Epithelial cell of proximal tubule (primary cell): ENCODE measurements around the gene DUS2. TPM values are rescaled to one million over a fixed set of nuclear protein-coding genes. Genes with fewer than 3 reads are reported as not detected.
A peak's percentile ranks its signal among the peaks of the same experiment; 100 is the strongest.

ENCODE experiments used
- DNase-seq: peaks from one replicate; pipeline ENCODE4 v3.0.0-alpha.2; 2011; ENCODE audit warnings: low read depth
- H3K4me3 ChIP-seq: 2 replicates; pipeline ENCODE4 v1.5.1; 2011; ENCODE audit warnings: low read depth, mild to moderate bottlenecking, low read length
- CTCF ChIP-seq: conservative IDR thresholded peaks from 2 replicates; pipeline ENCODE4 v1.5.1; 2012; ENCODE audit warnings: low read depth, mild to moderate bottlenecking, low read length
- total RNA-seq: library from RNA; depleted of rRNA; stranded (reverse); fragments of >200 nt; gene quantifications from 2 replicates; pipeline ENCODE4 v1.2.3, GENCODE V29; 2015

DUS2 gene
- total RNA-seq, 1 donor from 2014 or later, result 20.9 TPM

GRCh38 chr16:68055395-68055794 is 32.3 kb downstream of the DUS2 start:
- no peak overlapping the region for H3K4me3 ChIP-seq
- TF ChIP-seq CTCF, result no peak
- DNase-seq, result no peak

GRCh38 chr16:68059804-68060203 is 36.7 kb downstream of the DUS2 start:
- no peak for DNase-seq
- no peak for TF ChIP-seq CTCF
- no peak overlapping the region for H3K4me3 ChIP-seq

- no peak for TF ChIP-seq CTCF
- H3K4me3 ChIP-seq, result no peak overlapping the region
- DNase-seq, result no peak
Measured at GRCh38 chr16:68061396-68061795, 38.3 kb downstream of the DUS2 start.

GRCh38 chr16:68062910-68063393 is 39.9 kb downstream of the DUS2 start:
- no peak for TF ChIP-seq CTCF
- no peak overlapping the region for H3K4me3 ChIP-seq
- no peak for DNase-seq

- peak; percentile 89 for TF ChIP-seq CTCF
- no peak for DNase-seq
- H3K4me3 ChIP-seq, result no peak overlapping the region
Measured at GRCh38 chr16:68064791-68065365, 41.8 kb downstream of the DUS2 start.

- H3K4me3 ChIP-seq, result no peak overlapping the region
- no peak for TF ChIP-seq CTCF
Measured at GRCh38 chr16:68065716-68066305, 42.7 kb downstream of the DUS2 start.

GRCh38 chr16:68066763-68067162 is 43.7 kb downstream of the DUS2 start:
- no peak for DNase-seq
- H3K4me3 ChIP-seq, result no peak overlapping the region
- TF ChIP-seq CTCF, result no peak

More at GRCh38 chr16:68065716-68066305, 42.7 kb downstream of the DUS2 start:
- no peak for DNase-seq
